LHCN-M2 (cell line): Measurements from ENCODE around the gene MLC1. TPM values are rescaled to one million over a fixed set of nuclear protein-coding genes. Genes with fewer than 3 reads are reported as not detected.
"Not testable (repeated sequence)": the region's sequence is repeated elsewhere in the genome, so short reads cannot be mapped to it uniquely, and the experiment has no call there.

Experiments
- DNase-seq: peaks from one replicate; pipeline ENCODE4 v3.0.0-alpha.2; 2012; ENCODE audit warnings: low read depth
- total RNA-seq: library from RNA; depleted of rRNA; stranded (reverse); fragments of >200 nt; gene quantifications from 2 replicates; pipeline ENCODE4 v1.2.3, GENCODE V29; 2014

The MLC1 gene
- total RNA-seq, 1 experiment from 2014 or later: not detected

- DNase-seq: no peak
These were observed 18.9 kb upstream of the MLC1 start for GRCh38 chr22:50104141-50104544.

DNA sequence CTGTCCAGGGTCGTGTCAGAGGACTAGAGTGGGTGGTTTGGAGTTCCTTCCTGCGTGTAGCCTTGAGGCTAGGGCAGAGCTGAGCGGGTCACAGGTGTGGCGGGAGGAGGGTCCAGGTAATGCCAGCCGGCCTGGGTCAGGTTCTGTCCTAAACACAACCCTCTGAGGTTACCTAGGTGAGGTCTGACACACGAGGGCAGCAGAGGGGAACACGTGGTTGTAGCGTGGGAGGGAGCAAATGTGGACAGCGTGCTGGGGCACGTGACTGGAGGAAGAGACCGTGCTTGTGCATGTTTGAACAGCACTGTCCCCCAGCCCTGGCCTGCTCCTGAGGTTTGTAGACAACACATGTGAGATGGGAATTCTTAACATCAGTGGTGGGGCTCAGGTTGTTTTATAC, 17.7 kb upstream of the MLC1 start:
- DNase-seq: no peak

DNA sequence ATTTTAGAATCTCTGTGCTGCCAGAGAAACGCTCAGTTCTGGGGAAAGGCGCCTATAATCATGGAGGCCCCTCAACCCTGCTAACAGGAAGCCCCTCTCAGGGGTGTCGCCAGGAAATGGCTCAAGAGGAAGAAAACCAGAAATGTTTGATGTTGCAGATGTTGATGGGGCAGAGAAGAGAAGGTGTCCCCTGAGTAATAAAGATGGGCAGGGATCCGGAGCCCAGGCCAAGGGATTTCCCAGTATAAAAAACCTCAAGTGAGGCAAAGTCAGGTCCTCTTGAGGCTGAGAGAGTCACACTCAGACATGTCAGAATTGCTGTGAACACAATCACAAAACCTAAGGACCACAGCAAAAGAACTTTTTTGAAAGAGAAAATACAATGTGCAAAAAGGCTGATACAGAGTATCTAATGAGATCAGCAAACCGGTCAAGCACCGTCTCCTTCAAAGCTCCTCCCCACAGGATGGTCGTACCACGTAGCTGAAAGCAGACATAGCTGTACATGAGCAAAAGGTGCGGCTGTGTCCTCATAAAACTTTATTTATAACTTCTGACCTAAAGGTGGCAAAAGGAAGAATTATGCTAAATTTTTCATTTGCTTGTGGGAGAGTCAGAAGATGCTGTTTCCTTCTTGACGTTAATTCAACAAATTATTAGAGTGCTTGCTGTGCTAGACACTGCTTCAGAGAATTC, 16.8 kb upstream of the MLC1 start:
- no peak for DNase-seq

DNA sequence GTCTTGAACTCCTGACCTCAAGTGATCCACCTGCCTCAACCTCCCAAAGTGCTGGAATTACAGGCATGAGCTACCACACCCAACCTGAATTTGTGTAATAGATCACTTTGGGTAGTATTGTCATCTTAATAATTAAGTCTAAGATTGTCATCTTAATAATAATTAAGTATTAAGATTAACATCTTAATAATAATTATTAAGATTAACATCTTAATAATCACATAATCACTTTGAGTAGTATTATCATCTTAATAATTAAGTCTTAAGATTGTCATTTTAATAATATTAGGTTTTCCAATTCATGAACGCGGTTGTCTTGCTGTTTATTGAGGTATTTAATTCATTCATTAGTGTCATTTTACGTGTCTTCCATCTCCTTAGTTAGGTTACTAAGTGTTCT, 12.8 kb upstream of the MLC1 start:
- DNase-seq: no peak

DNA sequence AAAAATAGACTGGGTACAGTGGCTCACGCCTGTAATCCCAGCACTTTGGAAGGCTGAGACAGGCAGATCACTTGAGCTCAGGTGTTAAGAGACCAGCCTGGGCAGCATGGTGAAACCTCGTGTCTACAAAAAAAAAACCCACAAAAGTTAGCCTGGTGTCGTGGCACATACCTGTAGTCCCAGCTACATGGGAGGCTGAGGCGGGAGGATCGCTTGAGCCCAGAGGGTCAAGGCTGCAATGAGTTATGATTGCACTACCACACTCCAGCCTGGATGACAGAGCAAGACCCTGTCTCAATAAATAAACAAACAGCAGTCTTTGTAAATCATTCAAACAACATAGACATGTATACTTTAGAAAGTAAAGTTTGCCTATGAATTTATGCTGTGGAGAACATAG, 7.1 kb upstream of the MLC1 start:
- no peak for DNase-seq

DNA sequence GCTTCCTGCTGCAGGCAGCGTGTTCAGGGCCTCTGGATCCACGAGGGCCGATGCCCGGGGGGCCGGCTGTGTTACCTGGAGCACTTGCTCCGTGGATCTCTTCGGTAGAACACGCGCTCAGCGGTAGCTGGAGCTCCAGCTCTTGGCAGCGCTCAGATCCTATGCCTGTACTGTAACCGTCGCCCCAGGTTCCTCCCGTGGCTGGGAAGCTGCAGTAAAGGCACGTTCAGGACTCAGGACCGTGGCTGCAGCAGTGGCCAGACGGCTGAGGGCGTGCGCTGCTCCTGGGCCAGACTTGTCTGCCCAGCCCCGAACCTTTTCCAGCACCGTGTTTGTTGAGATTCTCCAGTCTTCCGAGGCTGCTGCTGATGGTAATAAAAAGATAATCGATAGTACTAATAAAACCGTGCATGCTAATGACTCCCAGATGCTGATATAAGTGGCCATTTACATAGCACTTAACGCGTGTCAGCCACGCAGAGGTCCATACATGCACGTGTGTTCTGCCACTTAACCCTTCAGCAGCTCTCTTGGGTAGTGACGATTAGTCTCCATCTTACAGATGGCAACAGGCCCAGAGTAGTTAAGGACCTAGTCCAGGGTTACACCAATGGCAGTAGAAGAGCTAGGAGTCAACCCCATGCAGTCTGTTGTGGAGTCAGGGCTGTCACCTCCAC, 6.0 kb upstream of the MLC1 start:
- DNase-seq: no peak

- DNase-seq: no peak
These were observed 5.1 kb upstream of the MLC1 start for GRCh38 chr22:50090412-50090714.

DNA sequence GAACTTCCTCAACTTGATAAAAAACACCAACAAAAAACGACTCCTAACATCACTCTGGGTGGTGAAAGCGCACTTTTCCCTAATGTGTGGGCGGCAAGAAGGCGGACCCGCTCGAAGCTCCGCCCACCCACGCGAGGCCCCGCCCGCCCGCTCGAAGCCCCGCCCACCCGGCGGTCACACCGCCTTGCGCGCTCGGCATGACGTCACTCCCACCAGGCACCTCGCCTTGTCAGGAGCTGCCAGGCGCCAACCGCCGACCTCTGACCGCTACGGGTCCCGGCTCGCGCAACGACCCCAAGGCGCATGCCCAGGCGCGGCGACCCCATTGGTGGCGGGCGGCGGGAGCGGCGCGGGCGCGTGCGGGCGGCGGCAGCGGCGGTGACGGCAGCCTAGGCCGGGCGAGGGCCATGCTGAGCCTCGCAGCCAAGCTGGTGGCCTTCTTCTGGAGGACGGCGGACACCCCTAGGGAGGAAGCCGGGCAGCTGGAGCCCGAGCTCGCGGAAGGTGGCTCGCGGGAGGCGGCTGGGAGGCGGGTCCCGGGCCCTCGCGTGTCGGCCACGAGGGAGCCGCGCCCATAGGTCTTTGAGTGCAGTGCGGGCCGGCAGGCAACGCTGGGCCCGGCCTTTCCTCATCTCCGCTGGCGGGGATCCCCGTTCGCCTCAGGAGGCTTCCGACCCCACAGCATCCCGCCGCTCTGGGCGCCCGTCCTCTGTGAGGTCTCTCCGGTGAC, 4.6 kb upstream of the MLC1 start, which contains the start of gene MOV10L1:
Gene MOV10L1 (plus strand): TSS at position 325 of the 730 bp plus-strand sequence. CDS start 83 bp downstream, at position 408.
- DNase-seq: no peak

DNA sequence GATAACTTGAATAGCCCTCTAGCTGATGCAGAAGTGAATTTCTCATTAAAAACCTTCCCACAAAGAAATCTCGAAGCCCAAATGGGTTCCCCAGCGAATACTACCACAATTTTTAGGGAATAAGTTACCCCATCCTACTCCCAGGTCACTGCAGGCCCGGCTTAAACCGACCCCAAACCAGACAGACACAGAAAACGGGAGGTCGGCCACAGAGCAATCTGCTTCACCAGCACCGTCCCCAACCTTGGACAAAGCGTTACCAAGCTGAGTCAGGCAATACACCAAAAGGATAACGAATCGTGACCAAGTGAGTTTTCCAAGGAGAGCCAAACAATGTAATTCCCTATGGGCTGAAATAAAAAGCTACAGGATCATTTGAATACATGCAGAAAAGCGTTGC, 4.0 kb upstream of the MLC1 start:
- DNase-seq: no peak

DNA sequence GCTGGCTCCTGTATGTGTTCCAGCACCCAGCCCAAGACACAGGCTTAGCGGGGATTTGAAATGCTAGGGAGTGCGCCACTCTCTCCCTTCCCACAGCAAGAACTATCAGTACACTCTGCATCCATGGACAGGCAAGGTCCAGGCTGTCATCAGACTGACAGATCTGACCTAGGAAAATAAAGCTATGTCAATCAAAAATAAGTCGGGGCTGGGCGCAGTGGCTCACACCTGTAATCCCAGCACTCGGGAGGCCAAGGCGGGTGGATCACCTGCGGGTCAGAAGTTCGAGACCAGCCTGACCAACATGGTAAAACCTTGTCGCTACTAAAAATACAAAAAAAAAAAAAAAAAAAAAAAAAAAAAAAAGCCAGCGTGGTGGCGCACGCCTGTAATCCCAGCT, 2.9 kb upstream of the MLC1 start:
- no peak for DNase-seq

DNA sequence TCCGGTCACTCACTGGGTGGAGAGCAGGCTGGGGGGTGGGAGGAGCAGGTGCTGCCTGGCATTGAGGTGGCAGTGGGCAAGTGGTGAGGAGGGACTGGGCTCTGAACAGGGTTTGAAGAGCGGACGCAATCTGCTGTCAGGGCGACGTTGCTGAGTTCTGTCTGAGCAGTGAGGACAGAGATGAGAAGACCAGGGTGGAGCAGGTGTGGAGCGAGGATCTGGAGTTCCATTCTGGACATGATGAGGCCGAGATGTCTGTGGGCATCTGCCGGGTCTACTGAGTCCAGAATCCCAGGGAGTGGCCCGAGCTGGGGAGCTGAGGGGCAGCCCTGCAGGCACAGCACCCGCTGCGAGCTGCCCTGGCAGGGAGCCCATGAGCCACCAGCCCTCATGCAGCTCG, 2.4 kb upstream of the MLC1 start:
- DNase-seq: no peak

GRCh38 chr22:50086975-50087374, 1.7 kb upstream of the MLC1 start:
- DNase-seq: not testable (repeated sequence)

DNA sequence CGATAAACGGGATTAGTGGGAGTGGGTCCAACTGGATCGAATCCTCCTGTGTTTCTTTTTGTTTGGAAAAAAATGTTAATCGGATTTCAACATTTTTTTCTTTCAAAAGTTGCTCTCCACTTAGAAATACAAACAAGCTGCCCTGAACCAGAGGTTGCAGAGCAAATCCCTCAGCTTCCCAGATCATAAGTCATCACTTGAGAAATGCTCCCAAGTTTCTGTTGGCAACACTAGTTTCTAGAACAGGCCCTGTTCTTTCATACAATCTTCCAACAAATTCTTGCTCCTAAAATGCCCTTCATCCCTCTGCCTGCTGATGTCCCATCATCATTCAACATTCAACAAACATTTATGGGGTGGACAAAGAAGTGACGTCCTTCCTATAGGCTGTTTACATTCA, 1.3 kb upstream of the MLC1 start:
- no peak for DNase-seq

DNA sequence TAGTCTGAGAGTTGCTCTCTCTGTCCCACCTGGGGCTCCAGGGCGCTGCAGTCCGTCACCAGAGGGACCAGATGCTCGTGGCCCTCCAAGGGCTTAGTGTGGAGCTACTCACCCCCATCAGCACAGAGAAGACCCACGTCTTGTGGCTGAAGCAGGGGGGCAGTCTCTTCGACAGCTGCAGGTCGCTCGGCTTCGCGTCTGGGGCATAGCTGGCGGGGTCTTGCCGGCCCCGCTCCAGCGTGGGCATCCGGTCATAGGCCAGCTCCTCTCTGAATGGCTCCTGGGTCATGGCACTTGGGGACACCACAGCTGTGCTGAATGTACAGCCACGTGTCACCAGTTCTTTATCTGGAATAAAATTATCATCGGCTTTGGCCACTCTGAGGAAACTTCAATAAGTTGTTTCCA, 608 bp downstream of the MLC1 start:
- DNase-seq: no peak

DNA sequence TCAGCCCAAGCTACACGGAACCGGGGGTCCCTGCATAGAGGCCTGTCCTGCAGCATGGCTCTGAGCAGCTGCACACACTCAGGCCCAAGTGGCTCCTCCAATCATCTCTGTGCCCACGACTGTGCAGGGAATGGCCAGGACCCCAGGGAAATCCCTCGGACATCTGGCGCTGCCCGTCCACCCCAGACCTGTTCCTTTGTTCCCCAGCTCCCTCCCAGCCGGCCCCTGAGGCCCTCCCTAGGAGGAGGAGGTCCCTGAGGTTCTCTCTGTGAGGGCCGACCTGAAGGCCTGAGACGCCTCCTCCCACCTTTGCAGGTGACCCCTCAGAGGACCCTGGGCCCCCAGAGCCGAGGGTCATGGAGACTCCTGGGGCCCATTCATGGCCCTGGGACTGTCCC, 1.1 kb downstream of the MLC1 start:
- DNase-seq: no peak

DNA sequence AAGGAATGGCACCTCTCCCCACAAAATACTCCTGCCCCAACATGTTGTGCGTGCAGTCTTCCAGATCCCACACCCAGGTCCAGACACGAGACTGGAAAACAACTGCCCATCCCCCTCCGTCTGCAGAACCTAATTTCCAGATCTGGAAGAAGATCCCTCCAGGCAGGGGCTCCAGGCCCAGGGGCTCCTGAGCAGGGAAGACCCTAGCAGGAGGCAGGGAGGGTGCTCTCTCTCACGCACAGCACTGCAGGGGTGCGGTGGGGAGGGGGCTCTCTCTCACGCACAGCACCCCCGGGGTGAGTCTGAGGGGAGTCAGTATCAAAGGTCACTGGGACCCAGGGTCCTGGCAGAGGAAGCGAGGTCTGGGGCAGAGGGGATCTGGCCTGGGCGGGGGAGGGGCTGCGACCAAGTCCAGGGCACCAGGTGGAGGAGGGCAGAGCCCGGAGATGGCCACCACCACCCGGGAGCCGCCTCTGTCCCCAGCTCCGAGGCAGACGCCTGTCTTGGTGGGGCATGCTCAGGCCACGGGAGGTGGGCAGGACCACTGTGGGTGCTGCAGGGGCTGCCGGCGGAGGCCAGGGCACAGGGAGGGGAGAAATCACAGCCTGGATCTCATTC, 1.7 kb downstream of the MLC1 start:
- DNase-seq: no peak

DNA sequence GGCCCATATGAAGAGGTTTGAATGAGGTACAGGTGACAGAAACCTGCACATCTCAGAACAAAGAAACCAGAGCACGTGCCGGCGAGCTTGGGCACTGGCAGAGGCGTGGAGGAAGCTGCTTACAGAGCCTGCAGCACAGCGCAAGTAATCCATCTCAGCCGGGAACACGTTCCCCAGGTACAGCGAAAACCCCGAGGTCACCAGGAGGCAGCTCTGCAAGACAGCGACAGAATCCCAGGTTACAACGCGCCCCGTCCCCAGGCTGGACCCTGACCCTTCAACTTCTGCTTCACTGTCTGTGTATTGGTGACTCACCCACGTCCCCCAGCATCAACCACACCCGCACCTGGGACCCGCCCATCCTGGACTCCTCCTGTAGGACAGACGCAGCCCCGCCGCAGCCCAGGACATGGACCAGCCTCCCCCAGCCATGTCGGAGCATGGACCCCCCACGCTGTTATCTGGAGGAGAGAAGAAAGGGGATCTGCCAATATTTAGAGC, 2.2 kb downstream of the MLC1 start:
- no peak for DNase-seq

GRCh38 chr22:50082197-50082715, 3.0 kb downstream of the MLC1 start:
- DNase-seq: no peak

GRCh38 chr22:50081426-50082196, 3.6 kb downstream of the MLC1 start:
- DNase-seq: no peak

DNA sequence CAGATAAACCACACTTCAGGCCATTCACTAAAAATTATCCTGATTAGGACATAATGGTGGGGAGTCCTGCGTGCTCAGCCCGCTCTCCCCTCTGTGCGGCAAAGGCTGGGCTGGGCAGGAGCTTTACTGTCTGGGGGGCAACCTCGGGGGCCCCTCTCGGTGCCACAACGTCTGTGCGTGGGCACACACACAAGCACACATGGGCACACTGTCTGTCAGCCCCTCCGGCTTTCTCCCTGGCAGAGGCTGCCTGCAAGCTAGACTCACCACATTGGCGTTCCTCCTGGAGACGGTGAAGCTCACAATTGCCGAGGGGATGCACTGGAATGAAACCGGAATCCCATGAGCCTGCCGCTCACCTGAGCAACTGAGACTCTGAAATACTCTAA, 5.2 kb downstream of the MLC1 start:
- no peak for DNase-seq

DNA sequence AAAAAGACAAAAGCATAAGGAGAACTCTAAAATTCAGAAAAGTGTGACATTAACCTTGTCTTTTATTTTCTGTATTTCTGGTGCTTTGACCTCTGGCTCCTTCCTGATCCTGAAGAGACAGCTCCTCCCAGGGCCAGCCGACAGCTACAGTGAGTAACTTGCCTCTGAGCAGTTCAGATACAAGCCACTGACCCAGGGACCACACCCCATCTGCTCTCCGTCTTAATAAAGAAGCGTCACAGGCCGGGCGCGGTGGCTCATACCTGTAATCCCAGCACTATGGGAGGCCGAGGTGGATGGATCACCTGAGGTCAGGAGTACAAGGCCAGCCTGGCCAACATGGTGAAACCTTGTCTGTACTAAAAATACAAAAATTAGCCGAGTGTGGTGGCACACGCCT, 6.5 kb downstream of the MLC1 start:
- no peak for DNase-seq
